Activated naive CD4-positive, alpha-beta T cell treated with anti-CD3 and anti-CD28 coated beads, Interleukin-2, amount 10 ng/mL, durations not matched to agents 7 days and 5 days (primary cell): ENCODE results near the gene PALM.

ENCODE experiments used
- CTCF ChIA-PET: fragments of 350-600 bp; sonication (Branson Sonifier 250); formaldehyde crosslinking; loops from one replicate; lab custom pipeline; 2021; ENCODE audit warnings: antibody characterized with exemption; lab: Charles Lee
- DNase-seq: peaks from one replicate; pipeline ENCODE4 v3.0.0-alpha.2; 2020
- H3K27ac Mint-ChIP-seq: one replicate; pipeline ENCODE4 v1.8.0; 2021; ENCODE audit warnings: mild to moderate bottlenecking, moderate library complexity, mixed read lengths
- H3K27me3 Mint-ChIP-seq: one replicate; pipeline ENCODE4 v1.8.0; 2021; ENCODE audit warnings: mild to moderate bottlenecking, mixed read lengths
- H3K36me3 Mint-ChIP-seq: one replicate; pipeline ENCODE4 v1.8.0; 2021; ENCODE audit warnings: mixed read lengths
- H3K4me1 Mint-ChIP-seq: one replicate; pipeline ENCODE4 v1.8.0; 2021; ENCODE audit warnings: mixed read lengths
- H3K4me3 Mint-ChIP-seq: one replicate; pipeline ENCODE4 v1.8.0; 2021; ENCODE audit warnings: mild to moderate bottlenecking, moderate library complexity, mixed read lengths
- H3K9me3 Mint-ChIP-seq: one replicate; pipeline ENCODE4 v1.8.0; 2021; ENCODE audit warnings: mixed read lengths

The PALM gene

GRCh38 chr19:754530-754929 lies 45.8 kb downstream of the PALM start:
- DNase-seq = no peak
- no peaks in the 10 kb centered on the region for H3K4me1 Mint-ChIP-seq
- H3K9me3 Mint-ChIP-seq = peaks cover 11% of the 10 kb centered on the region
- peaks cover 1% of the 10 kb centered on the region for H3K36me3 Mint-ChIP-seq
- no peak overlapping the region for H3K27ac Mint-ChIP-seq
- no peak overlapping the region for H3K4me3 Mint-ChIP-seq
- CTCF ChIA-PET = no interaction called here
- H3K27me3 Mint-ChIP-seq = peaks cover 11% of the 10 kb centered on the region

GRCh38 chr19:755063-755462 lies 46.3 kb downstream of the PALM start:
- H3K36me3 Mint-ChIP-seq = peaks cover 1% of the 10 kb centered on the region
- peaks cover 15% of the 10 kb centered on the region for H3K9me3 Mint-ChIP-seq
- H3K4me1 Mint-ChIP-seq = no peaks in the 10 kb centered on the region
- H3K27me3 Mint-ChIP-seq = peaks cover 15% of the 10 kb centered on the region
- CTCF ChIA-PET = no interaction called here
- DNase-seq = no peak
- H3K27ac Mint-ChIP-seq = no peak overlapping the region
- no peak overlapping the region for H3K4me3 Mint-ChIP-seq

DNA sequence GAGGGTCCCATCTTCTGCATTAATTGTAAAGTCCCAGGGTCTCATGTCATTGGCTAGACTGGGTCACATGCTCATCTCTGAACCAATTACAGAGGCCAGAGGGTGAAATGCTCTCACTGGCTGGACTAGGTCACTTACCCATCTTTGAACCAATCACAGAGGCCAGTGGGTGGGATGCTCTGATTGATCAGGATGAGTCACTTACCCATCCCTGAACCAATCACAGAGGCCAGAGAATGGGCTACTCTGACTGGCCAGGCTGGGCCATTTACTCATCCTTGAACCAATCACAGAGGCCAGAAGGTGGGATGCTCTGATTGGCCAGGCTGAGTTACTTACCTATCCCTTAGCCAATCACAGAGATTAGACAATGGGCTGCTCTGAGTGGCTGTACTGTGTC lies 47.5 kb downstream of the PALM start:
- H3K4me3 Mint-ChIP-seq = no peak overlapping the region
- no peak overlapping the region for H3K27ac Mint-ChIP-seq
- no peaks in the 10 kb centered on the region for H3K4me1 Mint-ChIP-seq
- H3K27me3 Mint-ChIP-seq = peaks cover 15% of the 10 kb centered on the region
- CTCF ChIA-PET = interaction anchor here (0.6 kb wide), 1 partner anchor 107 kb away, joined by 3 read pairs; no protein-coding TSS in a partner anchor
- H3K9me3 Mint-ChIP-seq = peaks cover 15% of the 10 kb centered on the region
- peaks cover 1% of the 10 kb centered on the region for H3K36me3 Mint-ChIP-seq
- DNase-seq = peak; percentile 31

DNA sequence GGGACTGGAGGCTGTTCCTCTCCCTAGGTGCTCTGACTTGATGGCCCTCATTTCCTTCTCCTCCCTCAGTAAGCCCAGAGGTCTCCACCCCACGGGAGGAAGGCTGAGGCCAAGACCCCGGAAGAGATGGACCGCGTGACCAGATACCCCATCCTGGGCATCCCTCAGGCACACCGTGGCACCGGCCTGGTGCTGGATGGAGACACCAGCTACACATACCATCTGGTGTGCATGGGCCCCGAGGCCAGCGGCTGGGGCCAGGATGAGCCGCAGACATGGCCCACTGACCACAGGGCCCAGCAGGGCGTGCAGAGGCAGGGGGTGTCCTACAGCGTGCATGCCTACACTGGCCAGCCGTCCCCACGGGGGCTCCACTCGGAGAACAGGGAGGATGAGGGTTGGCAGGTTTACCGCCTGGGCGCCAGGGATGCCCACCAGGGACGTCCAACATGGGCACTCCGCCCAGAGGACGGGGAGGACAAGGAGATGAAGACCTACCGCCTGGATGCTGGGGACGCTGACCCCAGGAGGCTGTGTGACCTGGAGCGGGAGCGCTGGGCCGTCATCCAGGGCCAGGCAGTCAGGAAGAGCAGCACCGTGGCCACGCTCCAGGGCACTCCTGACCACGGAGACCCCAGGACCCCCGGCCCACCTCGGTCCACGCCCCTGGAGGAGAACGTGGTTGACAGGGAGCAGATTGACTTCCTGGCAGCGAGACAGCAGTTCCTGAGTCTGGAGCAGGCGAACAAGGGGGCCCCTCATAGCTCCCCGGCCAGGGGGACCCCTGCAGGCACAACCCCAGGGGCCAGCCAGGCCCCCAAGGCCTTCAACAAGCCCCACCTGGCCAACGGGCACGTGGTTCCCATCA lies 48.3 kb downstream of the PALM start:
- CTCF ChIA-PET = no interaction called here
- peaks cover 11% of the 10 kb centered on the region for H3K27me3 Mint-ChIP-seq
- peaks cover 17% of the 10 kb centered on the region for H3K9me3 Mint-ChIP-seq
- no peak overlapping the region for H3K4me3 Mint-ChIP-seq
- H3K27ac Mint-ChIP-seq = no peak overlapping the region
- H3K4me1 Mint-ChIP-seq = no peaks in the 10 kb centered on the region
- H3K36me3 Mint-ChIP-seq = peaks cover 1% of the 10 kb centered on the region
- no peak for DNase-seq

DNA sequence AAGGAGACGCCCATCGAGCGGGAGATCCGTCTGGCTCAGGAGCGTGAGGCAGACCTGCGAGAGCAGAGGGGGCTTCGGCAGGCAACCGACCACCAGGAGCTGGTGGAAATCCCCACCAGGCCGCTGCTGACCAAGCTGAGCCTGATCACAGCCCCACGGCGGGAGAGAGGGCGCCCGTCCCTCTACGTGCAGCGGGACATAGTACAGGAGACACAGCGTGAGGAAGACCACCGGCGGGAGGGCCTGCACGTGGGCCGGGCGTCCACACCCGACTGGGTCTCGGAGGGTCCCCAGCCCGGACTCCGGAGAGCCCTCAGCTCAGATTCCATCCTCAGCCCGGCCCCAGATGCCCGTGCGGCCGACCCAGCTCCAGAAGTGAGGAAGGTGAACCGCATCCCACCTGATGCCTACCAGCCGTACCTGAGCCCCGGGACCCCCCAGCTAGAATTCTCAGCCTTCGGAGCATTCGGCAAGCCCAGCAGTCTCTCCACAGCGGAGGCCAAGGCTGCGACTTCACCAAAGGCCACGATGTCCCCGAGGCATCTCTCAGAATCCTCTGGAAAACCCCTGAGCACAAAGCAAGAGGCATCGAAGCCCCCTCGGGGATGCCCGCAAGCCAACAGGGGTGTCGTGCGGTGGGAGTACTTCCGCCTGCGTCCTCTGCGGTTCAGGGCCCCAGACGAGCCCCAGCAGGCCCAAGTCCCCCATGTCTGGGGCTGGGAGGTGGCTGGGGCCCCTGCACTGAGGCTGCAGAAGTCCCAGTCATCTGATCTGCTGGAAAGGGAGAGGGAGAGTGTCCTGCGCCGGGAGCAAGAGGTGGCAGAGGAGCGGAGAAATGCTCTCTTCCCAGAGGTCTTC lies 49.3 kb downstream of the PALM start:
- Mint-ChIP-seq H3K9me3 (peaks cover 17% of the 10 kb centered on the region), H3K4me1 (no peaks in the 10 kb centered on the region), H3K27ac (no peak overlapping the region), H3K36me3 (peaks cover 1% of the 10 kb centered on the region), H3K27me3 (peaks cover 8% of the 10 kb centered on the region), H3K4me3 (no peak overlapping the region)
- CTCF ChIA-PET = interaction anchor here (0.7 kb wide), 1 partner anchor 24 kb away, joined by 3 read pairs; no protein-coding TSS in a partner anchor
- no peak for DNase-seq

- H3K4me3 Mint-ChIP-seq = no peak overlapping the region
- no peak for DNase-seq
- peaks cover 3% of the 10 kb centered on the region for H3K27me3 Mint-ChIP-seq
- H3K27ac Mint-ChIP-seq = no peak overlapping the region
- CTCF ChIA-PET = no interaction called here
- peaks cover 1% of the 10 kb centered on the region for H3K36me3 Mint-ChIP-seq
- peaks cover 13% of the 10 kb centered on the region for H3K9me3 Mint-ChIP-seq
- H3K4me1 Mint-ChIP-seq = no peaks in the 10 kb centered on the region
These were observed 54.4 kb downstream of the PALM start for GRCh38 chr19:763181-763580.

GRCh38 chr19:763869-764268 lies 55.1 kb downstream of the PALM start:
- CTCF ChIA-PET = no interaction called here
- Mint-ChIP-seq H3K27me3 (peaks cover 3% of the 10 kb centered on the region), H3K4me1 (no peaks in the 10 kb centered on the region), H3K4me3 (no peak overlapping the region), H3K36me3 (no peaks in the 10 kb centered on the region), H3K9me3 (peaks cover 7% of the 10 kb centered on the region), H3K27ac (no peak overlapping the region)
- DNase-seq = no peak

DNA sequence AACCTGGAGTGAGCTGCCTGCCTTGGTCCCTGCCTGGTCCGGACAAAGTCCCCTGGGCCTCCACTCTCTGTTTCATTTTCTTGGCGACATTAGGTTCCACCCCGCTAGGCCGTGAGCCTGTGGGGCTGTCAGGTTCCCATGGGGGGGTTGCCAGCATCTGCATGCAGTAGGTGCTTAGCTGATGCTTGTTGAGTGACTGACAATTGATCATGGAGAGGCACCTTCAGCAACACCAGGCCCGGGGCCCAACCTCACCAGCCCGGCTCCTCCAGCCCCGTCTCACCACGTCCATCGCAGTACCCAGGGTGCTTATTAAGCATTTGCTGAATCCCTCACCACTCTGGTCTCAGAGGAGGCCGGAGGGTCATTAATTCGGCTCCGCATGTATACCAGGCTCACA lies 55.6 kb downstream of the PALM start:
- Mint-ChIP-seq H3K4me1 (no peaks in the 10 kb centered on the region), H3K4me3 (no peak overlapping the region), H3K27ac (no peak overlapping the region), H3K27me3 (peaks cover 3% of the 10 kb centered on the region), H3K9me3 (peaks cover 7% of the 10 kb centered on the region), H3K36me3 (no peaks in the 10 kb centered on the region)
- no peak for DNase-seq
- CTCF ChIA-PET = no interaction called here

DNA sequence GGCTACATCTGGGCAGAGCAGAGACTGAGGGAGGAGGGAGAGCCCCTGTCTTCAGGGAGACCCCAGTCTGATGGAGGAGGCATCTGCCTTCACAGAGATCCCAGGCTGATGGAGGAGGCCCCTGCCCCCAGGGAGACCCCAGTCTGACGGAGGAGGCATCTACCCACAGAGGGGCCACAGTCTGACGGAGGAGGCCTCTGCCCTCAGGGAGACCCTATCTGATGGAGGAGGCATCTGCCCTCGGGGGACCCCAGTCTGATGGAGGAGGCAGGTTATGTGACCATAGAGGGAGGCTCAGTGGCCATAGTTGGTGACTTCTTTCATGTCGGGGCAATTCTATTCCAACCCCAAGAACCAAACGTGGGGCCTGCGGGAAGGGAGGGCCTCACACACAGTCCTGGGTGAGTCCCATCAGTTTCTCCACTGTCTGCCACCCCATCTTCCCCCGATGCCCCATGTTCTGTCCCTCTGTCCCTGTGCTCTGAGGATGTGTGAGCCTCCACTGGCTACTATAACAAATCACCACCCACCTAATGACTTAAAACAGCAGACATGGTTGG lies 56.5 kb downstream of the PALM start:
- peaks cover under 1% of the 10 kb centered on the region for H3K4me1 Mint-ChIP-seq
- no peak for DNase-seq
- H3K9me3 Mint-ChIP-seq = peaks cover 2% of the 10 kb centered on the region
- CTCF ChIA-PET = interaction anchor here (0.7 kb wide), 1 partner anchor 37 kb away, joined by 3 read pairs; no protein-coding TSS in a partner anchor
- H3K27me3 Mint-ChIP-seq = peaks cover 2% of the 10 kb centered on the region
- no peak overlapping the region for H3K4me3 Mint-ChIP-seq
- no peak overlapping the region for H3K27ac Mint-ChIP-seq
- H3K36me3 Mint-ChIP-seq = no peaks in the 10 kb centered on the region

GRCh38 chr19:768424-768823 lies 59.7 kb downstream of the PALM start:
- CTCF ChIA-PET = interaction anchor here (1.0 to 2.9 kb wide), 2 partner anchors 95 to 215 kb away, joined by 3 to 10 read pairs; partner anchors contain the start of gene WDR18
- Mint-ChIP-seq H3K27me3 (peaks cover 10% of the 10 kb centered on the region), H3K4me1 (peaks cover 3% of the 10 kb centered on the region), H3K9me3 (no peaks in the 10 kb centered on the region), H3K27ac (no peak overlapping the region), H3K36me3 (no peaks in the 10 kb centered on the region), H3K4me3 (no peak overlapping the region)
- no peak for DNase-seq

DNA sequence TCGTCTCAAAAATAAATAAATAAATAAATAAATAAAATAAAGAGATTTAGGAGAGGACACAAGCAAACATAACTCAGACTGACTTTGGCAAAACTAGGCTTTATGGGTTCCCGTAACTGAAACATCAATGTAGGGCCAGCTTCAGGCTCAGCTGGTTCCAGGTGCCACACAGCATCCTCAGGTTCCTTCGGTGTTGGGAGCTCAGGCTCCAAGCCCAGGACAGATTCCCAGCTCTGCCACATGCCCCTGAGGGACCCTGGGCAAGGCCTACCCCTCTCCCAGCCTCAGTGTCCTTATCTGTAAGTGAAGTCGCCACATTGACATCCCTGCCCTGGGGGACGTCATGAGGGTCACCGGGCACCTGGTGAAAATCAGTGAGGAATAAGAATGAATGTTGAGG lies 60.9 kb downstream of the PALM start:
- CTCF ChIA-PET = interaction anchor here (0.9 to 2.9 kb wide), 5 partner anchors 87 to 214 kb away, joined by 3 to 10 read pairs (median 3); partner anchors contain the start of gene WDR18
- Mint-ChIP-seq H3K36me3 (no peaks in the 10 kb centered on the region), H3K4me1 (peaks cover 3% of the 10 kb centered on the region), H3K27me3 (peaks cover 10% of the 10 kb centered on the region), H3K9me3 (no peaks in the 10 kb centered on the region), H3K27ac (no peak overlapping the region), H3K4me3 (no peak overlapping the region)
- no peak for DNase-seq

DNA sequence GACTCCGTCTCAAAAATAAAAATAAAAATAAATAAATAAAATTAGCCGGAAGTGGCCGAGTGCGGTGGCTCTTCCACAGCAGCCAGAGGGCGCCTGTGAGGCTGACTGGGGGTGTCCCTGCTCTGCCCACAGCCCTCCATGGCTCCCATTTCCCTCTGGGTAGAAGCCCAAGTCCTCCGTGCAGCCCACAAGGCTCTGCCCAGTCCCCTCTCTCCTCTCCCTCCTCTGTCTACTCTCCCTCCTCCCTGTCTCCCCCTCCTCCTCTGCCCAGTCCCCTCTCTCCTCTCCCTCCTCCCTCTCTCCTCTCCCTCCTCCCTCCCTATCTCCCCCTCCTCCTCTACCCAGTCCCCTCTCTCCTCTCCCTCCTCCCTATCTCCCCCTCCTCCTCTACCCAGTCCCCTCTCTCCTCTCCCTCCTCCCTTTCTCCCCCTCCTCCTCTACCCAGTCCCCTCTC lies 62.6 kb downstream of the PALM start:
- CTCF ChIA-PET = interaction anchor here (0.6 to 2.9 kb wide), 4 partner anchors 25 to 296 kb away, joined by 3 to 10 read pairs (median 3); partner anchors contain the start of gene WDR18

GRCh38 chr19:772063-772462 lies 63.3 kb downstream of the PALM start:
- no peaks in the 10 kb centered on the region for H3K36me3 Mint-ChIP-seq
- H3K27ac Mint-ChIP-seq = no peak overlapping the region
- DNase-seq = no peak
- H3K9me3 Mint-ChIP-seq = no peaks in the 10 kb centered on the region
- H3K27me3 Mint-ChIP-seq = peaks cover 10% of the 10 kb centered on the region
- H3K4me3 Mint-ChIP-seq = no peak overlapping the region
- H3K4me1 Mint-ChIP-seq = peaks cover 3% of the 10 kb centered on the region
- CTCF ChIA-PET = no interaction called here

More for the DNA sequence above, 62.6 kb downstream of the PALM start:
- H3K4me3 Mint-ChIP-seq = no peak overlapping the region
- H3K27ac Mint-ChIP-seq = no peak overlapping the region
- peaks cover 3% of the 10 kb centered on the region for H3K4me1 Mint-ChIP-seq
- peak; percentile 57 for DNase-seq
- H3K36me3 Mint-ChIP-seq = no peaks in the 10 kb centered on the region
- H3K9me3 Mint-ChIP-seq = no peaks in the 10 kb centered on the region
- H3K27me3 Mint-ChIP-seq = peaks cover 10% of the 10 kb centered on the region
